ENCODE results near the gene KIAA0513. TPM values are rescaled to one million over a fixed set of nuclear protein-coding genes. Genes with fewer than 3 reads are reported as not detected.

The KIAA0513 gene
- total and polyA plus RNA-seq, 10 of the 15 experiments (the other 5 are each of a cell fraction or from before 2014, with no cell fraction given): 0.14 to 5.8 (median 2.0) TPM

DNA sequence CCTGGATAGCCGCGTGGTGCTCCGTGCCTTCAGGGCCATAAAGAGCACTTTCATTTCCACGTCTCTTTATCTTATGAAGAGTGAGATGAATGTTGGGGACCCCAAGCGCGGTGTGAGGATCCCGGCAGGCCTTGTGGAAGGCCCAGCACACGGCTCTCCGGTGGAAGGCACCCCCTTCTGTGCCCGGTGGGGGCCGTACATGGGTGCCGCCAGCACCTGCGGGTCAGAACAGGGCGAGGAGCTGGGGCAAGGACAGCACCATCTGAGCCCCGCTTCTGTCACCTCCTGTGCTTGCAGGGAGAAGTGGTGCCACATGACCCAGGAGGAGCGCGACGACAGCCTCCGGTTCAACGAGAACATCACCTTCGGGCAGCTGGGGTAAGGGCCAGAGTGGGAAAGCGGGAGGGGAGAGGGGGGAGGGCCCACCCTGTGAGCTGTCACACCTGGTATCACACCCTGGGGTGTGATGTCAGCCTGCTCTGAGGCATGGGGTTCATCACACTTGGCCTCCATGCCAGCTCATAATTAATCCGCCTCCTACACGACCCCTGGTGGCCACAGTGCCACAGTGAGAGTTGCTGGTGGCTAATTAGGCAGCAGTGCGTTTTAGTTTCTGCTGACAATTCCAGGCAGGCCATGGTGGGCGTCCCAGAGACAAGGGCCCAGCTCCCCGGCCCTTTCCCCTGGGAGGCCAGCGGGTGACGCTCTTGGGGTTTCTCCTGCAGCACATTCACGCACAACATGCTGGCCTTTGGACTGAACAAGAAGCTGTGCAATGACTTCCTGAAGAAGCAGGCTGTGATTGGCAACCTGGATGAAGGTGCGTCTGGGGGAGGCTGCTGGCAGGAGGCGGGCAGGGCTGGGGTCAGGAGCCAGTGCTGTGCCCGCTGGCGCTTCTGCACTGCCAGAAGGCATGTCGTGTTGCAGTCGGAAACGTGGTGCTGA lies 59.0 kb downstream of the KIAA0513 start (continued):
- TF ChIP-seq USF1 (IDR thresholded peaks at IDR 0.05; ENCODE audit: borderline replicate concordance, extremely low read length, insufficient read depth, low read depth, low read length): peak; percentile 1
- TF ChIP-seq HCFC1 (IDR thresholded peaks at IDR 0.05; ENCODE audit: low read length): no peak
- TF ChIP-seq HDAC6 (IDR thresholded peaks at IDR 0.05; ENCODE audit: unreplicated experiment): no peak
- no peak for TF ChIP-seq BCL11A (IDR thresholded peaks at IDR 0.05; ENCODE audit: low read depth, low read length)
- peak; percentile 87 for TF ChIP-seq YY1 (IDR thresholded peaks at IDR 0.05; ENCODE audit: low read depth, low read length)
- TF ChIP-seq, protein P1, sequence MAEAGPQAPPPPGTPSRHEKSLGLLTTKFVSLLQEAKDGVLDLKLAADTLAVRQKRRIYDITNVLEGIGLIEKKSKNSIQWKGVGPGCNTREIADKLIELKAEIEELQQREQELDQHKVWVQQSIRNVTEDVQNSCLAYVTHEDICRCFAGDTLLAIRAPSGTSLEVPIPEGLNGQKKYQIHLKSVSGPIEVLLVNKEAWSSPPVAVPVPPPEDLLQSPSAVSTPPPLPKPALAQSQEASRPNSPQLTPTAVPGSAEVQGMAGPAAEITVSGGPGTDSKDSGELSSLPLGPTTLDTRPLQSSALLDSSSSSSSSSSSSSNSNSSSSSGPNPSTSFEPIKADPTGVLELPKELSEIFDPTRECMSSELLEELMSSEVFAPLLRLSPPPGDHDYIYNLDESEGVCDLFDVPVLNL (IDR thresholded peaks at IDR 0.05; ENCODE audit: low read depth, low read length): no peak
- TF ChIP-seq MYB (IDR thresholded peaks at IDR 0.05; ENCODE audit: borderline replicate concordance, low read depth, low read length): no peak
- TF ChIP-seq SMC3 (IDR thresholded peaks at IDR 0.05; ENCODE audit: borderline replicate concordance, low read length): peak; percentile 91
- TF ChIP-seq SUZ12 (IDR thresholded peaks at IDR 0.05; ENCODE audit: unreplicated experiment): no peak
- no peak for TF ChIP-seq MAX (IDR thresholded peaks at IDR 0.05; ENCODE audit: low read depth, low read length)
- TF ChIP-seq, protein P2, sequence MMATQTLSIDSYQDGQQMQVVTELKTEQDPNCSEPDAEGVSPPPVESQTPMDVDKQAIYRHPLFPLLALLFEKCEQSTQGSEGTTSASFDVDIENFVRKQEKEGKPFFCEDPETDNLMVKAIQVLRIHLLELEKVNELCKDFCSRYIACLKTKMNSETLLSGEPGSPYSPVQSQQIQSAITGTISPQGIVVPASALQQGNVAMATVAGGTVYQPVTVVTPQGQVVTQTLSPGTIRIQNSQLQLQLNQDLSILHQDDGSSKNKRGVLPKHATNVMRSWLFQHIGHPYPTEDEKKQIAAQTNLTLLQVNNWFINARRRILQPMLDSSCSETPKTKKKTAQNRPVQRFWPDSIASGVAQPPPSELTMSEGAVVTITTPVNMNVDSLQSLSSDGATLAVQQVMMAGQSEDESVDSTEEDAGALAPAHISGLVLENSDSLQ (IDR thresholded peaks at IDR 0.05): peak; percentile 10; the same call in 1 of the 2 replicates
- TF ChIP-seq MTA2 (IDR thresholded peaks at IDR 0.05; ENCODE audit: low read depth): no peak
- no peak for TF ChIP-seq RAD51 (IDR thresholded peaks at IDR 0.05)
- no peak for TF ChIP-seq NFYA (IDR thresholded peaks at IDR 0.05; ENCODE audit: borderline replicate concordance, low read depth, low read length)
- TF ChIP-seq SMAD1 (IDR thresholded peaks at IDR 0.05; ENCODE audit: low read depth, partially characterized antibody): no peak
- no peak for TF ChIP-seq CBX5 (IDR thresholded peaks at IDR 0.05; ENCODE audit: low read depth)
- TF ChIP-seq SP1 (IDR thresholded peaks at IDR 0.05; ENCODE audit: low read depth, low read length): no peak
- no peak for TF ChIP-seq BCLAF1 (IDR thresholded peaks at IDR 0.05)
- TF ChIP-seq, protein P3, sequence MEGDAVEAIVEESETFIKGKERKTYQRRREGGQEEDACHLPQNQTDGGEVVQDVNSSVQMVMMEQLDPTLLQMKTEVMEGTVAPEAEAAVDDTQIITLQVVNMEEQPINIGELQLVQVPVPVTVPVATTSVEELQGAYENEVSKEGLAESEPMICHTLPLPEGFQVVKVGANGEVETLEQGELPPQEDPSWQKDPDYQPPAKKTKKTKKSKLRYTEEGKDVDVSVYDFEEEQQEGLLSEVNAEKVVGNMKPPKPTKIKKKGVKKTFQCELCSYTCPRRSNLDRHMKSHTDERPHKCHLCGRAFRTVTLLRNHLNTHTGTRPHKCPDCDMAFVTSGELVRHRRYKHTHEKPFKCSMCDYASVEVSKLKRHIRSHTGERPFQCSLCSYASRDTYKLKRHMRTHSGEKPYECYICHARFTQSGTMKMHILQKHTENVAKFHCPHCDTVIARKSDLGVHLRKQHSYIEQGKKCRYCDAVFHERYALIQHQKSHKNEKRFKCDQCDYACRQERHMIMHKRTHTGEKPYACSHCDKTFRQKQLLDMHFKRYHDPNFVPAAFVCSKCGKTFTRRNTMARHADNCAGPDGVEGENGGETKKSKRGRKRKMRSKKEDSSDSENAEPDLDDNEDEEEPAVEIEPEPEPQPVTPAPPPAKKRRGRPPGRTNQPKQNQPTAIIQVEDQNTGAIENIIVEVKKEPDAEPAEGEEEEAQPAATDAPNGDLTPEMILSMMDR (IDR thresholded peaks at IDR 0.05 in 2 of 3, conservative IDR thresholded peaks at IDR 0.05 in 1 of 3; ENCODE audit: control insufficient read depth in 2 of 3, extremely low read depth in 1 of 3, insufficient read depth in 1 of 3, low read depth in 3 of 3, low read length in 3 of 3): peak; percentile 75 to 81 (median 79)
- TF ChIP-seq, protein P4, sequence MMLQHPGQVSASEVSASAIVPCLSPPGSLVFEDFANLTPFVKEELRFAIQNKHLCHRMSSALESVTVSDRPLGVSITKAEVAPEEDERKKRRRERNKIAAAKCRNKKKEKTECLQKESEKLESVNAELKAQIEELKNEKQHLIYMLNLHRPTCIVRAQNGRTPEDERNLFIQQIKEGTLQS (IDR thresholded peaks at IDR 0.05; ENCODE audit: borderline replicate concordance, extremely low read depth, low read depth, low read length): no peak

All from GM12878 (cell line).